HG03103 (cell line): Measurements from ENCODE around the gene HACD4.

Experiments used
- ATAC-seq: cut with Tn5 transposase; IDR thresholded peaks from one replicate; pipeline ENCODE4 v1.9.1; 2021; ENCODE audit warnings: low read depth; ENCODE audit not compliant: unreplicated experiment

HACD4 gene, protein sequence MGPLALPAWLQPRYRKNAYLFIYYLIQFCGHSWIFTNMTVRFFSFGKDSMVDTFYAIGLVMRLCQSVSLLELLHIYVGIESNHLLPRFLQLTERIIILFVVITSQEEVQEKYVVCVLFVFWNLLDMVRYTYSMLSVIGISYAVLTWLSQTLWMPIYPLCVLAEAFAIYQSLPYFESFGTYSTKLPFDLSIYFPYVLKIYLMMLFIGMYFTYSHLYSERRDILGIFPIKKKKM

DNA sequence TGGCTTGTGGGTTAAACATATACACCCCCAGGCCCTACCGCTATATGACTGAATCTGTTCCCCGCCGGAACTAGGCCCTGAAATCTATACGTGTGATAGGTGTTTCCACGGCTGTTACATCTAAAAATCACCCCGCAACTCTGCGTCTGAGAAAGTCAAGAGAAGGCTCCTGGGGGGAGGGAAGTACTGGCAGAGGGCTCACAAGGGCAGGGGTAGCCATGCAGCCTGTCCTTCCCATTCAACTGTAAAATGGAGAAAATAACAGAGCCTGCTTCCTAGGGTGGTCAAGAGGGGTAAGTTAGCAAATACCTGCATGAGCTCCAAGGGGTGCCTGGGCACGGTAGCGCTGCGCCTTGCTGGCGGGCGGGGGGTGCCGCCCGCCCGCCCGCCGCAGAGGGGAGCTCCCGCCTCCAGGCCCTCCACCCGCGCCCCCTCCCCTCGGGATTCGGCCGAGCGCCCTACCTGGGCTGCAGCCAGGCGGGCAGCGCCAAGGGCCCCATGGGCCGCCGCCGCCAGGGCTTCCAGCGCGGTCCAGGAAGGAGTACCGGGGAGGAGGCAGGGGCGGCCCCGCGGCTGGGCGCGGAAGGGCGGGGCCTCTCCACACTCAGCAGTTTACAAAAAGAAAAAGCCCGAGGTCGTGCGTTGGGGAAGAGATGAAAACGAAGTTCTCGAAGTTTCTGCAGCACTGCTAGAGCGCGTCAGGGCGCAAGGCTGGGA, at the start of gene HACD4:
HACD4 (minus strand) TSS at position 550 of the 717 bp plus-strand sequence; CDS start at position 500, 50 bp downstream.
- ATAC-seq = peak; percentile 57

DNA sequence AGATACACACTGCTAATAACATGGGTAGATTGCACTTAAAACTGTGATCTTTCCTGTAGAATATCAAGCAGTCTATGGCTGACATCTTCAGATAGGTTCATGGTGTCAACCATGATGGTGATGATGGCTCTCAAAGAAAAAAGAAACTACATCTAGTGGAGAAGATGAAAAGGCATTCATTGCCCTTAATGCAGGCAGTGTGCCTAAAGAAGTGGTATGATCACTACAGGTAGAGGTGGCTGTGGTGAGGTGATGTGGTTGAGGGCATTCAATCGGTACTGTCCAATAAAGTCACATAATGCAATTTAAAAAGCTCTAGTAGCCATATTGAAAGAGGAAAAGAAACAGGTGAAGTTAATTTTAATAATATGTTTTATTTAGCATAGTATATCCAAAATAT, 49.4 kb upstream of the HACD4 start:
- no peak for ATAC-seq

DNA sequence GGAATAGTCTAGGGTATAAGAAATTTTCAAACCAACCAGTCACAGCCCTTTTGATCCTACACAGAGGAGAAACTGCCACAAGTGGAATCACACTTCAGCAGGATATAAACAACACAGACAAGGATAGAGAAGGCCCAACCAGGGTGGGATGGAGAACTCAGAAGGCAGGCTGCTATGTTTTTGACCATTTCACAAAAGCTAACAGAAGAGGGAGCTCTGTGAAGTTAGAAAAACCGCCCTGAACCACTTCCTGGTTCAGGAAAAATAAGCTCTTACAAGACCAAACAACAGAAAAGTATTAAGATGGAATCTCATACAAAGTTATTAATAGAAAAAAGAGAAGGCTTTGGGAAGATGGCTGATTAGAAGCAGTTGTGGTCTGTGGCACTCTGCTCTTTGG, 47.3 kb upstream of the HACD4 start:
- ATAC-seq = no peak

DNA sequence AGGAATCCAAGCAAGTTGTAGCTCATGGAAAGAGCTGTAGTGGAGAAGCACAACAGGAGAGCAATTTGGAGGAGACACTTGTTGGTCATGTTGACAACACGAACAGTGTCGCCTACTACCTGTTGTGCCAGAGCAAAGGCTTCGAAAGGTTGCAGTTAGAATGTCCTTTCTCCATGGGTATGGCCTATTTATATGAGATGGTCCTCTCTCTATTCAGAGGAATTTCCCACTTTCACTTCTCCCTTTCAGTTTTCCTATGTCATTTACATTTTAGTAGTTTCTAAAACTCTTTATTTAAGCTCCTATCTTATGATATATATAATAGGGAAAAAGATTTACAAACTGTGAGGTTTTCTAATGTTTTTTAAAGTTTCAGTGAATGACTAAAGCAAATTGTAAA, 46.3 kb upstream of the HACD4 start, which contains the start of gene IFNB1:
IFNB1 (minus strand) TSS at position 162 of the 400 bp plus-strand sequence; CDS start at position 89, 73 bp downstream.
- ATAC-seq = no peak

DNA sequence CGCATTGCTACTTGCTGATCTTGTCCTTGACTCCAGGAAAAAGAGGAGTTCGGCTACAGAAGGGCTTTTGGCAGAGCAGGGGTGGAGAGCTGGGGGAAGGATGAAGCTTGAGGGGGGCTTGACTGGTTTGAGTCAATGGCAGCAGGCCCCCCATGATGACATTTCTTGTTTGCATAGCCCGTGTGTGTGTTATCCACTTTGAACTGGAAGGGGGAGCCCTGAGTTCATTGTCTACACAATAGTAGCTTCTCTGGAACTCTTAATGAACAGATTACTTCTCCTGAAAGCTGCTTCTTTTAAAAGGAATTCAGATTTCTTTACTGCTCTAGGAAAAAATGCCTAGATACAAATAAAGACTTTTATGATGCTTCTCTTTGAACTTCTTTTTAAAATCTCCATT, 44.0 kb upstream of the HACD4 start:
- no peak for ATAC-seq

DNA sequence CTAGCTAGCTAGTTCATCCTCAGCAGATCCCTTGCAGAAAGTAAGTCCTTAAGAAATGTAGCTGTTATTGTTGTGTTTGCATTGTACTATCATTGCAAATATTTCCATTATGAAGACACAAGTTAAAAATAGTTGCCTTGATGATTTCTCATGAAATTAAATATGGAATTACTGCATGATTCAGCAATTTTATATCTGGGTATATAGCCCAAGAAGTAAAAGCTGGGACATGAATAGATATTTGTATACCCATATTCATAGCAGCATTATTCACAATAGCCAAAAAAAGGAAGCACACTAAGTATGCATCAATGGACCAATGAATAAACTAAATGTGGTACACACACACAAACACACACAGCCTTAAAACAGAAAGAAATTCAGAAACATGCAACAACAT, 39.5 kb upstream of the HACD4 start:
- no peak for ATAC-seq

DNA sequence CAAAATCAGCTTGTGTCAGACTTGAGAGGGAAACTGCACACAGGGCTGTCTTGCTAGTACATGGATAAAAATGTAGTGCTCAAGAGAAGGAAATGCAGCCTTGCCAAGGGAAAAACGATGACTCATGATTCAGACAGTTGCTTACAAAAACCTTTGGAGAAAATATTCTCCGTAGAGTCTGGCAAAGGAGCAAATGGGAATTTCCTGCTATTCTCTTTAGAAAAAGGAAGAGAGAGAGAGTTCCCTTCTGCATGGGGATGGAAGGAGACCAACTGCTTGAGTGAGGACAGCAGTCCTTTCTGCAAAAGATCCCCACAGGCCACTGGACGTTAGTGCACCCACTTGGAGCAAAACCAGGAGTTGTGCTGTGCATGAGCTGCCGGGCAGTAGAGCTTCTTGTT, 38.7 kb upstream of the HACD4 start:
- ATAC-seq = no peak

DNA sequence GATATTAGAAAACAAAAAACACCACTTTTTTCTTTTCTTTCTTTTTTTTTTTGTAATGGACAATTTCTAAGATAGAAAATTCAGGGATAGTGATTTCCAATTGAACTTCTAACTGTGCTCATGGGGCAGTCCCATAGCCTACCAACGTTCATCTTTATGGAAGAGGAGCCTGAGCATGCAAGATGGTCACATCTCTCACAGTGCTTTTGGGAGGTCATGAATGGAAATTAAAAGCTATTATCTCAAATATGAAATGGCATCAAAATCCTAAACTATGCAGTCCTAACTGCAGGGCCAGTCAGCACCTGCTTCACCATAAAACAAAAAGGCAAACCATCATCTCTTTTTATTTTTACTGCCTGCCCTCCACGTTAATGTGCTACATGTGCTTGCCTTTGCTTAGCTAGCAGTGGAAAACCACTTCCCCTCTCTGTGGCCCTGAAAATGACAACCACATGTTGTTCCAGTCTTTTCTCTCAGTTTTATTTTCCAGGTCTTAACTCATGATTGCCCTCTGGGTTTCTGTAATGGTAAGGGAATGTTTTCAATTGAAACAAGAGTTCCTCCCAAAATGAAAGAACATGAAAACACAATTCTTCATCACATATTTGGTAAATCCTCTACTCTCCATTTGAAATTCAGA, 29.6 kb upstream of the HACD4 start:
- ATAC-seq = peak; percentile 64

DNA sequence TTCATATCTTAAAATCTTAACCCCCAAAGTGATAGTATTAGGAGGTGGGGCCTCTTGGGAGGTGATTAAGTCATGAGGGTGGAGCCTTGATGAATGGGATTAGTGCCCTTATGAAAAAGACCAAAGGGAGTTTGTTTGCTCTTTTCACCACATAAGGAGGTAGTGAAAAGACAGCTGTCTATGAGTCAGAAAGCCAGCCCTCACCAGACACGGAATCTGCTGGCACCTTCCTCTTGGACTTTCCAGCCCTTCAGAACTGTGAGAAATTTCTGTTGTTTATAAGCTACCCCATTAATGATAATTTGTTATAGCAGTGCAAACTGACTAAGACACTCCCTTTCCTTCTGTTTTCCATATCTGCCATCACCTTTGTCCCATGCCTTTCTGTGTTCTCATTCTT, 25.5 kb upstream of the HACD4 start:
- ATAC-seq = no peak

DNA sequence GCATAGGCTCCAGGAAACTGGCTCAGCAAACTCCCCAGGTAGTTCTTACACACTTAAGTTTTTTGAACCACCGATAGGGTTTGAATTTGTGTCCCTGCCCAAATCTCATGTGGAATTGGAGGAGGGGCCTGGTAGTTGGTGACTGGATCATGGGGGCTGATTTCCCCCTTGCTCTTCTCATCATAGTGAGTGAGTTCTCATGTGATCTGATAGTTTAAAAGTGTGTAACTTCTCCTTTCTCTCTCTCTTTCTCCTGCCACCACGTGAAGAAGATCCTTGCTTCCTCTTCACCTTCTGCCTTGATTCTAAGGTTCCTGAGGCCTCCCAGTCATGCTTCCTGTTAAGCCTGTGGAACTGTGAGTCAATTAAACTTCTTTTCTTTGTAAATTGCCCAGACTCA, 22.4 kb upstream of the HACD4 start:
- ATAC-seq = no peak

DNA sequence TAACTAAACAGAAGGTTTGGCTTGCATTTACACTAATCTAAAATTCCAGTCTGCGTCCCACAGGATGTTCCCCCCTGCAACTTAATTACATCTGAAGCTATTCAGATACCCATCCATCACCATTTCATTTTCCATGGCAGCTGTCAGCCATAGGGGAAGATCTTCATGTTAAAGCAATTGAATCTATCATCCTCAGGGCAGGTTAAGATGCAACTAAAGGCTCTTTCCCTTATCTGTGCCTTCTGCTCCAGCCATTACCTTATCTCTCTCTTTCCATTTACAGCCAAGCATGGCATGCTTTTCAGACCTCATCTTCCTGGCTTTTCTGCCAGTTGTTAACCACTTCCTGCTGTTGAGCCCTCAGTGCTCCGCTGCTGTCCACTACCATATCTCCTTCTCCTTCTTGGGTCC, 15.8 kb upstream of the HACD4 start:
- no peak for ATAC-seq

DNA sequence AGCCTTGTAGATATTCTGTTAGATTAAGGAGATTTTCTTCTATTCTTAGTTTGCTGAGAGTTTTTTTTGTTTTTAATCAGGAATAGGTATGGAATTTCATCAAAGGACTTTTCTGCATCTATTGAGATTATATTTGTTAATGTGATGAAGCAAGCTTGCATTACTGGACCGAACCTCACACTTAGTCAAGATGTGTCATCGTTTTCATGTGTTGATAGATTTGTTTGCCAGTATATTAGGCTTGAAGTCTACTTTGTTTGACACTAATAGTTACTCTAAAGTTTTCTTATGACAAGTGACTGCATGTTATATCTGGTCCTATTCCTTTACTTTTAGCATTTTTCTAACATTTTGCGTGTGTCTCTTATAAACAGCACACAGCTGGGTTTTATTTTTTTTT, 12.4 kb upstream of the HACD4 start:
- ATAC-seq = no peak

DNA sequence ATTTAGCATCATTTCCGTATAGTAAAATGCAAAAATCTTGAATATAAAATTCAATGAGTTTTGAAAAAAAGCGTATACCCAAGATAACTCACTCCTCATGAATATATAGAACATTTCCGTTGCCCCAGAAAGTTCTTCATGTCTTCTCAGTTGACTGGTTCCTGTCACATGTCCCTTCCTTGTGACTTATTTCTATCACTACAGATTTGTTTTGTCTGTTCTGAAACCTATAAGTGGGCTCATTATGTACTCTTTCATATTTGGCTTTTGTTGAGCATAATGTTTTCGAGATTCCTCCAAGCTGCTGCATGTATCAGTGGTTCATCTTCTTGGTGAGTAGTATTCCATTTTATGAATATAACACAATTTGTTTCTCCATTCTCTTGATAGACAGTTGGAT, 11.0 kb upstream of the HACD4 start:
- ATAC-seq = no peak

DNA sequence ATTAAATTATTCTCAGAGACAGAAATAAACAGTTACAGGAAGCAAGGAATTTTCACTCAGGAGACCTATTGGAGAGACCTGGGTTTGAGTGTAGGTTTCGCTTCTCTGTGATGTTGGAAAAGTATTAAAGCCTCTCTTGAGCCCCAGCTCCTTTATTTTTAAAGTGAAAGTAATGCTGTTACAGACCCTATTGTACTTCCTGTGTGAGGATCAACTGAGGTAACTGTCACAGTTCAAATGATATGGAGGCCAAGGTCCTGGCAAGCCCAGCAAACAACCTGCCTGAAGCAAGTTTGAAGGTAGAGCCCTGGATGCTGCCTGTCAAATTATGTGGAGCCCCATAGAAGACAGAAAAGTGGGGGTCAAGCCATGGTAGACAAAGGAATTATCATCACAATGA, 7.9 kb upstream of the HACD4 start:
- no peak for ATAC-seq

DNA sequence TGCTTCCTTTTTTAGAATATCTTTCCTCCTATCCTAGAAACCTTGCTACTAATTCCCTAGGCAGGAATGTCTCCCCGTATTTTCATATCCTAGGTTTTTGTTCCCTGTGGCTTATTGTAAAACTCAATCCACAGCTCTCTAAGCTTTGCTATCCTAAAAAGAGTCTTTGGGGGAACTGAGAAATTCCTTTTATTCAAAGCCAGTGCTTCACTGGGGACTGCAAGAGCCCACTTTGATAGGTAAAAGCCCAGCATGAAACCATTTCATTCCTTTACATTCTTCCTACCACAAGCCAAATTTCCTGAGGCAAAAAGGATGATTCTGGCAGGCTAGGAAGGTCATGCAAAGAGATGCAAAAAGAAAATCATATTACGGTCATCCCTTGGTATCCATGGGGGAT, 5.8 kb upstream of the HACD4 start:
- ATAC-seq = no peak

DNA sequence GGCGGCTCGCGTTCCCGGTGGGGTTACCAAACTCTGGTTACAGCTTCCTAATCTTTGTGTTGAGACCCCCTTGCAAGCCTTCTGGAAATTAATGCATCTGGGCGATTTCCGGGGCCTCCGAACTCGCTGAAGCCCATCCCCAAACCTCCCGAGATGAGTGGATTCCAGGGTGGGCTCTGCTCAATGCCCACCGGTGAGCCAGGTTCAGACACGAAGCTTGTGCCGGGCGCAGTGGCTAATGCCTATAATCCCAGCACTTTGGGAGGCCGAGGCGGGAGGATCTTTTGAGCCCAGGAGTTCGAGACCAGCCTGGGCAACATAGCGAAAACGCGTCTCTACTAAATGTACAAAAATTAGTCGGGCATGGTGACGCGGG, 356 bp upstream of the HACD4 start:
- no peak for ATAC-seq

DNA sequence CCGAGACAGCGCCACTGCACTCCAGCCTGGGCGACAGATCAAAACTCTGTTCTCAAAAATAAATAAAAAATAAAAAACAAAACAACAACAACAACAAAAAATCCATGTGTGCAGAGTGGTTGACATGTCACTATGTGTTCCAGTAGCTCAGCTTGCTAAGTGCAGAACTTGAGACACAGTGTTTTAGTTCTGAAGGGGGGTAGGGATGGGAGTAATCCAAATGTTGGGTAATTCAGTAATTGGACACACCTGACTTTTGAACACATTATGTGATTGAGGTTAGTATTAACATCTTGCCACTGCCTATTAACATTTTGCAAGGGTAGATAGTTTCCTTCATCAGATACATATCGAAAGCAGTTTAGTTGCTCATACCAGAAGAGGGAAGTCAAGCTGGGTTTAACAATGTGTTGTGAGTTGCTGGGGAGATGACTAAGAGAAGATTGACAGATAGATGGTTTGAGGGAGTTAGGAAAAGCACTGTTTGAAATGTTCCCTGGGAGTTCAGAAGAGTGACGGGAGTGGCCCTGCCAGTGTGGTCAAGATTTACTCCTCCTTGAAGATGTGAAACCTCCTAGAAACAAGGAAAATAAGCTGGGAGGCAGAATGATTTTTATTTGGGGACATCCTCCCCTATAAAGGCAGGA, 928 bp downstream of the HACD4 start:
- ATAC-seq = peak; percentile 81

DNA sequence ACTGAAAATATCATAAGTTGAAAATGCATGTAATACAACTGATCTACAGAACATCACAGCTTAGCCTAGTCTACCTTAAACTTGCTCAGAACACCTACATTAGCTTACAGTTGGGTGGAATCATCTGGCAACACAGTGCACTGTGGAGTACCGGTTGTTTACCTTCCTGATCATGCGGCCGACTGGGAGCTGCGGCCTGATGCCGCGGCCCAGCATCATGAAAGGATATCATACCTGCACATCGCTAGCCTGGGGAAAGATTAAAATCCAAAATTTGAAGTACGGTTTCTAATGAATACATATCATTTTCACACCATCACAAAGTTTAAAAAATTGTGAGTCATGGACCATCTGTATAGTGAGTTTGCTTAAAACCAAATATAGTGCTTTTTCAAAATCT, 1.8 kb downstream of the HACD4 start:
- ATAC-seq = no peak

DNA sequence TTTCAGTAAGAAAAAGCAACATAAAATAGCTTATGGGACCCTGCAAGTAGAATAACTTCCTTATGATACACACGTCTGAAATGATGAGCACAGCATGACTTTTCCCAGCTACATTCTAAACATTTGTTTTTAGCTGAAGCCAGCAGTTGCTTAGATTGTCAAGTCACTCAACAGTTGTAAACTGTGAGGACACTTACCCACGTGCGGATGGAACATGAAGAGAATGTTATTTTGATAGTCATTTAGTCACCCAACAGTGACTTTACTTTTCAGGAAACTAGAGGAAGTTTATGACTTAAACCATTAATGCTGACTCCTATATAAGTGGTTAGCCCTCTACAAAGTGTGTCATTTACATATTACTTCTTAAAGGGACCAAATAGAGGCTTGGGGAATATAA, 3.0 kb downstream of the HACD4 start:
- ATAC-seq = no peak

DNA sequence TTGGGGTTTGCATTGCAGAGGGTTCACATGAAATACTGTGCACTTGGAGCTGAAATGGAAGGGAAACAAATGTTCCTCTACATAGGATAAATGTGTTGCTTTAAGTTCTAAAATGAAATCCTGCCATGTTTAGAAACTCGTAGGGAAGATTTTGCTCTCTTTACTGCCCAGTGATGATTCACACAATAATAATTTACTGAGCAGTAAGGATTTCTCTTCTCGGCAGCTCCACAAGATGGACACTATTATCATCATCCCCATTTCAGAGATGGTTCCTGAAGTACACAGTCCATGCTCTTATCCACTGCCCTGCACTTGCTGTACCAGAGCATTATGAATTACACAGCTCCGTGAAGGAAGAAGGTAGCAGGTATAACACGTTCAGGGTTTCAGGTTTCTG, 4.1 kb downstream of the HACD4 start:
- no peak for ATAC-seq

DNA sequence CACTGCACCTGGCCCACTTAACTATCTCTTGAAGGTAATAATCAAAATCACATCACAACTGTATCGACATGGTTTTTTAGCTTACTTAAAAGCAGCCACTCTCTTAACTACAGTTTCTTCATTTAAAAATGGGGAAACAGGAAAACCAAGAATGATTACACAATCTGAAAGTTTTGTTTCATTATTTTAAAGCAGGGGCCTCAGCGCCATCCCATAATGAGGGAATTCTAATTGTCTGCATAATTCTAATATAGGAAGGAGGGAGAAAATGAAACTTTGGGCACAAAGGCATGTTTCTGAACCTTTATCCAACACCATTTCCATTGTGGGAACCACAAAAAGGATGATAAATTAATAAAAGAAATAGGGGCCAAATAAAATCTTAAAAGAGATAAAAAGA, 7.6 kb downstream of the HACD4 start:
- no peak for ATAC-seq
